Measurements from ENCODE around the gene RAMP3.

Gene RAMP3

DNA sequence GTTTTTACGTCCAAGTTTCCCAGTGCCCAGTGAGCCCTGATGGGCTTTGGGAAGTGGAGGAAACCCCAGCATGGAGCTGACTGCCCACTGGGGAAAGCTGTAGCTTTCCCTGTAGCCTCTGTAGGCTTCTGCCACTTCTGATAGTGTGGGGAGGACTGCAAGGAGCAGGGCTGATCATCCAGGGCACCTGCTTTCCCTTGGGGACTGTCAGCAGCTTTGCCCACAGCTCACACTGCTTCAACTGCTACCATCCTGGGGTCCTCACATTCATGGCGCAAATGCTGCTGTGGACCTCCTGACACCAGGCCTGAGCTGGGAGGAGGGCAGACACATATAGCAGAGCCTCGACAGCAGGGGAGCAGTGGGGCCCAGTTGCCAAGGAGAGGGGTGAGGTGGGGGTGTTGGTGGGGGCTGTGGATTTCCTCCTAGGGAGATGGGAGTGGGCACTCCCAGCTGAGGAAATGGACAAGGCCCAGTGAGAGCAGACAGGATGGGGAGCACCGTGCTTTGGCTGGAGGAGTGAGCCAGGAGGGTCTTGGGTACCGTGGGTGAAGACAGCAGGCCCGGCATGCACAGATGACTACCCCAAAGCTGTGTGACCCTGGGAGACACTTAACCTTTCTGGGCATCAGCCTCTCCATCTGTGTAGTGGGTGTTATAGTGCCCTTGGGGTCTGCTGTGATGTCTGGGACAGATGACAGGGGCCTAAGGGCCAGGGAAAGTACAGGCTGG, 16.2 kb downstream of the RAMP3 start:
- no peaks in the 10 kb centered on the region for H3K79me2 ChIP-seq
- H3K36me3 ChIP-seq (ENCODE audit: control insufficient read depth, insufficient read depth, low read length), result no peaks in the 10 kb centered on the region
- no peak overlapping the region for H3K27ac ChIP-seq
- no peaks in the 10 kb centered on the region for H3K9me3 ChIP-seq (ENCODE audit: control insufficient read depth, low read length)
- H3K4me1 ChIP-seq, result no peaks in the 10 kb centered on the region
- H3K4me2 ChIP-seq (ENCODE audit: low read length), result no peak overlapping the region
- no peaks in the 10 kb centered on the region for H3K27me3 ChIP-seq (ENCODE audit: control insufficient read depth, insufficient read depth, low read length)
- H2AFZ ChIP-seq, result no peak overlapping the region
- TF ChIP-seq, protein P1, sequence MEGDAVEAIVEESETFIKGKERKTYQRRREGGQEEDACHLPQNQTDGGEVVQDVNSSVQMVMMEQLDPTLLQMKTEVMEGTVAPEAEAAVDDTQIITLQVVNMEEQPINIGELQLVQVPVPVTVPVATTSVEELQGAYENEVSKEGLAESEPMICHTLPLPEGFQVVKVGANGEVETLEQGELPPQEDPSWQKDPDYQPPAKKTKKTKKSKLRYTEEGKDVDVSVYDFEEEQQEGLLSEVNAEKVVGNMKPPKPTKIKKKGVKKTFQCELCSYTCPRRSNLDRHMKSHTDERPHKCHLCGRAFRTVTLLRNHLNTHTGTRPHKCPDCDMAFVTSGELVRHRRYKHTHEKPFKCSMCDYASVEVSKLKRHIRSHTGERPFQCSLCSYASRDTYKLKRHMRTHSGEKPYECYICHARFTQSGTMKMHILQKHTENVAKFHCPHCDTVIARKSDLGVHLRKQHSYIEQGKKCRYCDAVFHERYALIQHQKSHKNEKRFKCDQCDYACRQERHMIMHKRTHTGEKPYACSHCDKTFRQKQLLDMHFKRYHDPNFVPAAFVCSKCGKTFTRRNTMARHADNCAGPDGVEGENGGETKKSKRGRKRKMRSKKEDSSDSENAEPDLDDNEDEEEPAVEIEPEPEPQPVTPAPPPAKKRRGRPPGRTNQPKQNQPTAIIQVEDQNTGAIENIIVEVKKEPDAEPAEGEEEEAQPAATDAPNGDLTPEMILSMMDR (IDR thresholded peaks at IDR 0.05), result no peak
- H3K4me3 ChIP-seq (ENCODE audit: low read depth, low read length), result no peak overlapping the region
- no peak overlapping the region for H3K9ac ChIP-seq

DNA sequence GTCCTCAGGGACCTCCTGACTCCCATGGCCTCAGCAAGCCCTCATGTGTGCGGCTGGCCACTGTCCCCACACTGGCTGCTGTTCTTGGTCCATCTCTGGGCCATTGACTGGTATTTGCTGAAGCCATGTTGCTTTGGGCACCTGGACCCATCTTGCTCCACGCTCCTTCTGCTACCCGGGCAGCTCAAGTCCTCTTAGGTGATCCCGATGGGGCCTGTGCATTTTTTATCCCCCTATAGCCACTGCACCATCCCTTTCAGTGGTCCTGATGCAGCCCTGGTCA, 16.7 kb downstream of the RAMP3 start:
- Histone ChIP-seq H3K27ac (no peak overlapping the region), H3K4me2 (ENCODE audit: low read length) (no peak overlapping the region), H3K79me2 (no peaks in the 10 kb centered on the region), H3K9ac (no peak overlapping the region), H3K27me3 (ENCODE audit: control insufficient read depth, insufficient read depth, low read length) (no peaks in the 10 kb centered on the region), H3K36me3 (ENCODE audit: control insufficient read depth, insufficient read depth, low read length) (no peaks in the 10 kb centered on the region), H3K9me3 (ENCODE audit: control insufficient read depth, low read length) (no peaks in the 10 kb centered on the region), H3K4me1 (no peaks in the 10 kb centered on the region), H2AFZ (no peak overlapping the region), H3K4me3 (ENCODE audit: low read depth, low read length) (no peak overlapping the region)
- TF ChIP-seq, protein P1 (IDR thresholded peaks at IDR 0.05), result no peak

DNA sequence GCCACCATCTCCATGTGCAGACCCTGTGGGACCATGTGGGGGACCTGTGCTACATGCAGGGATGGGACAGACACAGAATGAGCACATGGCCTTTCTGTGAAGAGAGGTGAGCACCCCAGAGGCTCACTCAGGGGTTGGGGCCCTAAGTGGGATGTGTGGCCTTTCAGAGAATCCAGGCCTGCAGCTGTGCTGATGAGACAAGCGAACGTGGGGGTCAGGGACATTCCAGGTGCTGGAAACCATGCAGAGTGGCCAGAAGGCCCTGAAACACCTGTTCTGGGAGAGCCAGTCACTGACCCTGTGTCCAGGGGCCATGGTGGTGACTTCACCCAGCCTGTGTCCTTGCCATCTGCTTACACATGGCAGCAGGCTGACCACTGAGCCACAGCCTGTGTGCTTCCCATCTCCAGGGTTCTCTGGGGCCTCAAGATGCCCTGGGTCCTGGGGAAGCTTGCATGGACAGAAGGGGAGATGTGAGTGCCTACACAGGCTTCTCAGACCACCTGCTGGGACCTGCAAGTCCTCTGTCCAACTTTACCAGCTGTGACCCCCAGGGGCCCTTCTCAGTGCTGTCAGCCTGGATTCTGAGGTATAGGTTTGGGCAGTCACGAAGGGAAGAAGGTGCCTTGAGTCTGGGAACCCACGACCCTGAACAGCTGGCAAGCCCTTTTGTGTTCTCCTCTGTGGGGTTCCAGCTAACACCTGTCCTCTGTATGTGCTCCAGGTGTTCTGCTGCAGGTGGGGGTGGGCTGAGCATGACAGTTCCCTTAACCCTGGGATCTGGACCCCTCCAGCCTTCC, 17.6 kb downstream of the RAMP3 start:
- no peaks in the 10 kb centered on the region for H3K36me3 ChIP-seq (ENCODE audit: control insufficient read depth, insufficient read depth, low read length)
- no peak overlapping the region for H2AFZ ChIP-seq
- TF ChIP-seq, protein P1 (IDR thresholded peaks at IDR 0.05), result no peak
- H3K27ac ChIP-seq, result no peak overlapping the region
- H3K4me2 ChIP-seq (ENCODE audit: low read length), result no peak overlapping the region
- H3K4me3 ChIP-seq (ENCODE audit: low read depth, low read length), result no peak overlapping the region
- no peaks in the 10 kb centered on the region for H3K4me1 ChIP-seq
- no peaks in the 10 kb centered on the region for H3K79me2 ChIP-seq
- no peaks in the 10 kb centered on the region for H3K27me3 ChIP-seq (ENCODE audit: control insufficient read depth, insufficient read depth, low read length)
- H3K9me3 ChIP-seq (ENCODE audit: control insufficient read depth, low read length), result no peaks in the 10 kb centered on the region
- no peak overlapping the region for H3K9ac ChIP-seq

DNA sequence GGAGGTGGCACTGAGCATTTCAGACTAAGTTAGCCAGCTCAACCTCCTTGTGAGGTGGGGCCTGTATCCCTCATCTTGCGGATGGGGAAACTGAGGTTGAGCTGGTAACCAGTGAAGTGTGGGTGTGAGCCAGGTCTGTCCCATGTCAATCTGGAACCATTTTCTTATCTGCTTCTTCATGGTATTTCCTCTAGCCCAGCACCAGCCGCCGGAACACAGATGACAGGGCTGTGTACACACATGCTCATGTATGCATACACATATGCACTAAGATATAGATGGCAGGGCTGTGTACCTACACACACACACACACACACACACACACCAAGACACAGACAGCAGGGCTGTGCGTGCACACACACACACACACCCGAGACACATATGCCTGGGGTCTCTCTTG, 18.5 kb downstream of the RAMP3 start:
- Histone ChIP-seq H3K27me3 (ENCODE audit: control insufficient read depth, insufficient read depth, low read length) (no peaks in the 10 kb centered on the region), H3K4me1 (no peaks in the 10 kb centered on the region), H3K36me3 (ENCODE audit: control insufficient read depth, insufficient read depth, low read length) (no peaks in the 10 kb centered on the region)

More for the DNA sequence above, 18.5 kb downstream of the RAMP3 start:
- no peak overlapping the region for H3K27ac ChIP-seq
- H2AFZ ChIP-seq, result no peak overlapping the region
- H3K79me2 ChIP-seq, result no peaks in the 10 kb centered on the region
- no peak overlapping the region for H3K4me3 ChIP-seq (ENCODE audit: low read depth, low read length)
- TF ChIP-seq, protein P1 (IDR thresholded peaks at IDR 0.05), result no peak
- H3K9ac ChIP-seq, result no peak overlapping the region
- no peak overlapping the region for H3K4me2 ChIP-seq (ENCODE audit: low read length)
- H3K9me3 ChIP-seq (ENCODE audit: control insufficient read depth, low read length), result no peaks in the 10 kb centered on the region
